CD4-positive, CD25-positive, alpha-beta regulatory T cell (primary cell): ENCODE data around the gene CLCN4. TPM values are rescaled to one million over a fixed set of nuclear protein-coding genes. Genes with fewer than 3 reads are reported as not detected.
A peak's percentile ranks its signal among the peaks of the same experiment; 100 is the strongest.

ENCODE experiments used
- ATAC-seq, 2 donors: fragments of 150-1000 bp; cut with Tn5 transposase; one replicate each; pipeline ENCODE4 v1.10.0; 2021; ENCODE audit warnings: low read depth in 2 of 2, moderate number of reproducible peaks in 2 of 2, moderate library complexity in 1 of 2
- DNase-seq, 3 donors: peaks; one replicate each; pipeline versions ENCODE4 v3.0.0 to v3.0.0-alpha.2; 2012 to 2022; ENCODE audit warnings: mixed read lengths in 1 of 3
- H3K27ac ChIP-seq: one replicate; pipeline ENCODE4 v1.7.0; 2013; ENCODE audit warnings: mild to moderate bottlenecking, low read length; ENCODE audit not compliant: insufficient read depth, poor library complexity, severe bottlenecking
- H3K27me3 ChIP-seq: one replicate; pipeline ENCODE4 v1.7.0; 2013; ENCODE audit warnings: low read length; ENCODE audit not compliant: control insufficient read depth, insufficient read depth
- H3K36me3 ChIP-seq: one replicate; pipeline ENCODE4 v1.7.0; 2013; ENCODE audit warnings: mild to moderate bottlenecking, low read length, moderate library complexity; ENCODE audit not compliant: control insufficient read depth, insufficient read depth
- H3K4me1 ChIP-seq: 2 replicates; pipeline ENCODE4 v1.7.0; 2013; ENCODE audit warnings: mild to moderate bottlenecking, low read length; ENCODE audit not compliant: insufficient read depth, control insufficient read depth, poor library complexity, severe bottlenecking
- H3K4me3 ChIP-seq: one replicate; pipeline ENCODE4 v1.7.0; 2013; ENCODE audit warnings: low read depth, mild to moderate bottlenecking, low read length, moderate library complexity
- H3K9me3 ChIP-seq, 2 experiments: 1 replicate in 1 of 2; 2 replicates in 1 of 2; pipeline ENCODE4 v1.7.0; 2013; ENCODE audit warnings: low read length in 2 of 2, mild to moderate bottlenecking in 1 of 2, moderate library complexity in 1 of 2; ENCODE audit not compliant: control insufficient read depth in 2 of 2
- H3K27ac Mint-ChIP-seq, 3 donors: one replicate each; pipeline ENCODE4 v1.8.0; 2020 to 2022; ENCODE audit warnings: mild to moderate bottlenecking in 3 of 3, mixed read lengths in 3 of 3, moderate library complexity in 2 of 3
- H3K27me3 Mint-ChIP-seq: one replicate; pipeline ENCODE4 v1.8.0; 2022; ENCODE audit warnings: mild to moderate bottlenecking, mixed read lengths
- H3K36me3 Mint-ChIP-seq: one replicate; pipeline ENCODE4 v1.8.0; 2020; ENCODE audit warnings: mixed read lengths
- H3K4me1 Mint-ChIP-seq, 4 donors: one replicate each; pipeline ENCODE4 v1.8.0; 2020 to 2022; ENCODE audit warnings: mixed read lengths in 4 of 4, mild to moderate bottlenecking in 1 of 4
- H3K4me3 Mint-ChIP-seq, 4 donors: one replicate each; pipeline ENCODE4 v1.8.0; 2020 to 2022; ENCODE audit warnings: mild to moderate bottlenecking in 4 of 4, mixed read lengths in 4 of 4, moderate library complexity in 3 of 4
- H3K9me3 Mint-ChIP-seq, 7 donors: one replicate each; pipeline ENCODE4 v1.8.0; 2020 to 2022; ENCODE audit warnings: mixed read lengths in 7 of 7, mild to moderate bottlenecking in 3 of 7, moderate library complexity in 2 of 7
- polyA plus RNA-seq, 4 donors: library from polyadenylated mRNA; unstranded; fragments of 300-500 nt; fragmentation: Illumina TruSeq; gene quantifications; one replicate each; pipeline ENCODE4 v1.2.3, GENCODE V29; 2021
- total RNA-seq: library from RNA; stranded (reverse); gene quantifications from one replicate; pipeline ENCODE4 v1.2.3, GENCODE V29; 2022

The CLCN4 gene
- total and polyA plus RNA-seq, 5 donors from 2014 or later = 0.37 TPM; not detected in 4

DNA sequence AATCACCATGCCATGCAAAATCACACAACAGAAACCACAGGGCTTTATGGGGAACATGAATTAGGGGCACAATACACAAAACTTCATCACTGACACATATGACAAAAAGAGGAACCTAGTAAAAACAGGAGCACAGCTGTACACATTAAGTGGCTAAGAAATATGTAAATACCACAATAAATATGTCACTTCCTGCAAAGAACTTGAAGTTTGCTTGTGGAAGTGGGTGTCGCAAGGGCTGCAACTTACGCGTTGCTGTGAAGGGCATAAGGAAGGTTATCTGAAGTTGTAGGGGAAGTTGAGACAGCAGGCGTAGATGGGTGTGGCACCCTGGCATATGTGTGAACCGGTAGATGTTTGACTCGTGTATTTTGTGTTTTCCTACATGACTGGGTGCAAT is 42.4 kb downstream of the CLCN4 start:
- H3K4me3 Mint-ChIP-seq = no peak overlapping the region
- peak overlapping the region in 1 of 3 donors; percentile 9 for H3K27ac Mint-ChIP-seq
- Histone ChIP-seq H3K4me1 (no peaks in the 10 kb centered on the region), H3K27ac (no peak overlapping the region), H3K4me3 (no peak overlapping the region), H3K36me3 (no peaks in the 10 kb centered on the region), H3K9me3 (no peaks in the 10 kb centered on the region), H3K27me3 (no peaks in the 10 kb centered on the region)
- peaks cover 0 to 1% (median 0%) of the 10 kb centered on the region in 7 donors for H3K9me3 Mint-ChIP-seq
- no peaks in the 10 kb centered on the region for H3K36me3 Mint-ChIP-seq
- peak; percentile 47 to 52 for ATAC-seq
- peak in 1 of 3 donors; percentile 29 for DNase-seq
- H3K27me3 Mint-ChIP-seq = peaks cover 5% of the 10 kb centered on the region
- H3K4me1 Mint-ChIP-seq = peaks cover 0 to 3% (median 1%) of the 10 kb centered on the region in 4 donors

DNA sequence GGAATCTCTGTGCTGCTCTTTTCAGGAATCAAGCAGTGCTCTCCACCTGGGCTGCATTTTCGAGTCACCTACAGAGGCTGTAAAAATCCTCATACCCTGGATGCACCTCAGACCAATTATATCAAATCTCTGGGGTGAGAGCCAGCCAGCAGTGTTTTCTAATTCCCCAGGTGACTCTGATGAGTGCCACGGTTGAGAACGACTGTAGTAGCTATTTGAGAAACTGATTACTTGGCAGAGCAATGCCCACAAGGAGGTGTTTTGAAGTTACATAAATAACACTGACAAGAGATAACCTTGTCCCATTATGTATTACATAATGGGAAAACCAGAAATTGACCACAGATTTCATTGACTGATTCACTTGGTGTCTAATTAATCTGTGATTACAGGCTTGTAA is 46.8 kb downstream of the CLCN4 start:
- Histone ChIP-seq H3K4me1 (no peaks in the 10 kb centered on the region), H3K4me3 (no peak overlapping the region), H3K27me3 (no peaks in the 10 kb centered on the region), H3K36me3 (no peaks in the 10 kb centered on the region), H3K27ac (no peak overlapping the region), H3K9me3 (no peaks in the 10 kb centered on the region)
- no peaks in the 10 kb centered on the region for H3K36me3 Mint-ChIP-seq
- peaks cover 0 to 3% (median 1%) of the 10 kb centered on the region in 4 donors for H3K4me1 Mint-ChIP-seq
- peaks cover 5% of the 10 kb centered on the region for H3K27me3 Mint-ChIP-seq
- peaks cover 0 to 3% (median 0%) of the 10 kb centered on the region in 7 donors for H3K9me3 Mint-ChIP-seq
- H3K27ac Mint-ChIP-seq = no peak overlapping the region
- ATAC-seq = no peak
- no peak for DNase-seq
- no peak overlapping the region for H3K4me3 Mint-ChIP-seq

DNA sequence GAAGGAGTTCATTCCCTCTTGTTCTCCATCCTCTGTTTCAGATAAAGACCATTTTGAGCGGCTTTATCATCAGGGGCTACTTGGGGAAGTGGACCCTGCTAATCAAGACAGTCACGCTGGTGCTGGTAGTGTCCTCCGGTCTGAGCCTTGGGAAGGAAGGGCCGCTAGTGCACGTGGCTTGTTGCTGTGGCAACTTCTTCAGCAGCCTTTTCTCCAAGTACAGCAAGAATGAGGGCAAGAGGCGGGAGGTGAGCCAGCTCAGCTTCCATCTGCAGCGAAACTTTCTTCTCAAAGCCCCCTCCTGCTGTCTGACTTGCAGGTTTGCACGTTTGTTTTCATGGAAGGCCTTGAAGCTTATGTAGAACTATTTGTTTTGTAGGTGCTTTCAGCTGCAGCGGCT is 49.5 kb downstream of the CLCN4 start:
- peaks cover 0 to 3% (median 0%) of the 10 kb centered on the region in 7 donors for H3K9me3 Mint-ChIP-seq
- Histone ChIP-seq H3K27me3 (no peaks in the 10 kb centered on the region), H3K36me3 (no peaks in the 10 kb centered on the region), H3K27ac (no peak overlapping the region), H3K9me3 (no peaks in the 10 kb centered on the region), H3K4me3 (no peak overlapping the region), H3K4me1 (no peaks in the 10 kb centered on the region)
- H3K4me1 Mint-ChIP-seq = no peaks in the 10 kb centered on the region
- H3K4me3 Mint-ChIP-seq = no peak overlapping the region
- H3K36me3 Mint-ChIP-seq = no peaks in the 10 kb centered on the region
- DNase-seq = no peak
- ATAC-seq = no peak
- peaks cover 5% of the 10 kb centered on the region for H3K27me3 Mint-ChIP-seq
- H3K27ac Mint-ChIP-seq = no peak overlapping the region

DNA sequence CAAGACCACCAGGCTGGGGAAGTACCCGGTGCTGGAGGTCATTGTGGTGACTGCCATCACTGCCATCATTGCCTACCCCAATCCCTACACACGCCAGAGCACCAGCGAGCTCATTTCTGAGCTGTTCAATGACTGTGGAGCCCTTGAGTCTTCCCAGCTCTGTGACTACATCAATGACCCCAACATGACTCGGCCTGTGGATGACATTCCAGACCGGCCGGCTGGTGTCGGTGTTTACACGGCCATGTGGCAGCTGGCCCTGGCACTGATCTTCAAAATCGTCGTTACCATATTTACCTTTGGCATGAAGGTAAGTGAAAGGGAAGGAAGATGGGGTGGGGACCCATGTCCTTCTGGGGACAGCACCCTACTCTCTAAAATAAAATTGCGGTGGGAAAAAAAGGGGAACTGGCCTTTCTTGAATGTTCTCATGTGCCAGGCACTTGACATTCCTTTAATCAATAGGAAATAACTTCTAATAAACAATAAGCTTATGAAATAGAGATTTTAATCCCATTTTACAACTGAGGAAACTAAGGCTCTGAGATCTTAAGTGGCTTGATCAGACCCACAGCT is 51.6 kb downstream of the CLCN4 start:
- Histone ChIP-seq H3K27ac (no peak overlapping the region), H3K4me3 (no peak overlapping the region), H3K9me3 (no peaks in the 10 kb centered on the region), H3K4me1 (no peaks in the 10 kb centered on the region), H3K27me3 (no peaks in the 10 kb centered on the region), H3K36me3 (no peaks in the 10 kb centered on the region)
- peaks cover 0 to 5% (median 0%) of the 10 kb centered on the region in 7 donors for H3K9me3 Mint-ChIP-seq
- ATAC-seq = no peak
- H3K27me3 Mint-ChIP-seq = peaks cover 4% of the 10 kb centered on the region
- H3K36me3 Mint-ChIP-seq = no peaks in the 10 kb centered on the region
- H3K4me1 Mint-ChIP-seq = no peaks in the 10 kb centered on the region
- no peak overlapping the region for H3K4me3 Mint-ChIP-seq
- no peak for DNase-seq
- H3K27ac Mint-ChIP-seq = no peak overlapping the region

DNA sequence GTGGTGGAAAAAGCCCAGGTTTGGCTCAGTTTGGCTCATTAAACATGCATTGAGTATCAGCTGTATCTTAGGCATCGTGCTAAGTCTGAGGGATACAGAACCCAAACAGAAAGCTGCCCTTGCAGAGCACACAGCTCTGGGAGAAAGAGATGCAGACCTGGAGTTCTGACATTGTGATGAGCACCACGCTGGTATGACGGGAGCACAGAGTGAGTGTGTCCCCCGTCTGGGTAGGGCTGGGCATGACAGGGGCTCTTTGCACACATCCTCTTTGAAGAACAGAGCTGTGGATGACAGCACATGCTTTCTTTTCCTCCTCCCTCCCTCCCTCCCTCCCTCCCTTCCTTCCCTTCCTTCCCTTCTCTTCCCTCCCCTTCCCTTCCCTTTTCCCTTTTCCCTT is 52.2 kb downstream of the CLCN4 start:
- Mint-ChIP-seq H3K4me3 (no peak overlapping the region), H3K36me3 (no peaks in the 10 kb centered on the region), H3K27ac (no peak overlapping the region), H3K9me3 (peaks cover 0 to 5% (median 0%) of the 10 kb centered on the region in 7 donors), H3K4me1 (no peaks in the 10 kb centered on the region), H3K27me3 (no peaks in the 10 kb centered on the region)
- DNase-seq = no peak
- no peaks in the 10 kb centered on the region for H3K9me3 ChIP-seq
- H3K27me3 ChIP-seq = no peaks in the 10 kb centered on the region
- H3K27ac ChIP-seq = no peak overlapping the region
- no peaks in the 10 kb centered on the region for H3K4me1 ChIP-seq
- H3K36me3 ChIP-seq = no peaks in the 10 kb centered on the region
- no peak for ATAC-seq
- no peak overlapping the region for H3K4me3 ChIP-seq

DNA sequence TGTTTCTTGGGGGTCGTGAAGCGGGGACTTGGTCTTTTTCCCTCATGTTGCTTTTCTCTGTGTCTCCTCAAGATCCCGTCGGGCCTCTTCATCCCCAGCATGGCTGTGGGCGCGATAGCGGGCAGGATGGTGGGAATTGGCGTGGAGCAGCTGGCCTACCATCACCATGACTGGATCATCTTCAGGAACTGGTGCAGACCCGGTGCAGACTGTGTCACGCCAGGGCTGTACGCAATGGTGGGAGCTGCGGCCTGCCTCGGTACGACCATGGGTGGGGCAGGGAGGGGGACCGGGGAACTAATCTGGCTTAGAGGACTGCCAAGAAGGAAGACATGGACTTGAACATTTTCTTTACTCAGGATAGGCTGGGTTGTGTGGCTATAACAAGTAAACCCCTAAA is 55.6 kb downstream of the CLCN4 start:
- H3K27ac Mint-ChIP-seq = no peak overlapping the region
- H3K4me1 Mint-ChIP-seq = no peaks in the 10 kb centered on the region
- H3K9me3 Mint-ChIP-seq = peaks cover 0 to 5% (median 0%) of the 10 kb centered on the region in 7 donors
- Histone ChIP-seq H3K36me3 (no peaks in the 10 kb centered on the region), H3K27me3 (no peaks in the 10 kb centered on the region), H3K9me3 (no peaks in the 10 kb centered on the region), H3K4me1 (no peaks in the 10 kb centered on the region), H3K27ac (no peak overlapping the region), H3K4me3 (no peak overlapping the region)
- no peaks in the 10 kb centered on the region for H3K36me3 Mint-ChIP-seq
- no peaks in the 10 kb centered on the region for H3K27me3 Mint-ChIP-seq
- H3K4me3 Mint-ChIP-seq = no peak overlapping the region
- DNase-seq (no peak), ATAC-seq (no peak)

DNA sequence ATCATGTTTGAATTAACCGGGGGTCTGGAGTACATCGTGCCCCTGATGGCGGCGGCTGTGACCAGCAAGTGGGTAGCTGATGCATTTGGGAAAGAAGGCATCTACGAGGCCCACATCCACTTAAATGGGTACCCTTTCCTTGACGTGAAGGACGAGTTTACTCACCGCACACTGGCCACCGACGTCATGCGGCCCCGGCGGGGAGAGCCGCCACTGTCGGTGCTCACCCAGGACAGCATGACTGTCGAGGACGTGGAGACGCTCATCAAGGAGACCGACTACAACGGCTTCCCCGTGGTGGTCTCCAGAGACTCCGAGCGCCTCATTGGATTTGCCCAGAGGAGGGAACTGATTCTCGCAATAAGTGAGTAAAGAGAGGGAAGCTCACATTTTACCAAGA is 56.9 kb downstream of the CLCN4 start:
- Histone ChIP-seq H3K9me3 (no peaks in the 10 kb centered on the region), H3K36me3 (no peaks in the 10 kb centered on the region), H3K27ac (no peak overlapping the region), H3K4me3 (no peak overlapping the region), H3K4me1 (no peaks in the 10 kb centered on the region), H3K27me3 (no peaks in the 10 kb centered on the region)
- H3K36me3 Mint-ChIP-seq = no peaks in the 10 kb centered on the region
- H3K4me3 Mint-ChIP-seq = no peak overlapping the region
- DNase-seq = no peak
- ATAC-seq = no peak
- H3K27ac Mint-ChIP-seq = no peak overlapping the region
- H3K9me3 Mint-ChIP-seq = peaks cover 0 to 2% (median 0%) of the 10 kb centered on the region in 7 donors
- no peaks in the 10 kb centered on the region for H3K4me1 Mint-ChIP-seq
- no peaks in the 10 kb centered on the region for H3K27me3 Mint-ChIP-seq

DNA sequence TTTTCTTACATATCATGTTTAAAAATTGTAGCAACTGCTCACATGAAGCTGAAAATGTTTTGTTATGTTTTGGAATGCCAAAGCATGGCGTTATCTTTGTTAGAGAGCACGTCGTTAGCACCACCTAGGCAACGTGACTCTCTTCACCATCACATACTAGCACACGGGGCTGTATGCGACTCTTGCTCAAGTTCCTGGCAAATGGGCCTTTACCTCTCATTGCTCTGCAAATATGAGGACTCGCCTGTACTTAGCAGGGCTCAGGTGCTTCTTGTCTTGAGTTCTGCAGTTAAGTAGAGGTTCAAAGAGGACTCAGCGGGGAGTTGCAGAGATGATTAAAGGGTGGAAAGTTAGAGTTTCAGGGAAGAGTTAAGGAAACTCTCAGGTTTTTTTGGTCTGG is 59.4 kb downstream of the CLCN4 start:
- H3K27ac Mint-ChIP-seq = no peak overlapping the region
- H3K9me3 ChIP-seq = no peaks in the 10 kb centered on the region
- DNase-seq = no peak
- peaks cover 0 to 3% (median 0%) of the 10 kb centered on the region in 7 donors for H3K9me3 Mint-ChIP-seq
- no peaks in the 10 kb centered on the region for H3K36me3 ChIP-seq
- H3K27me3 ChIP-seq = no peaks in the 10 kb centered on the region
- no peak overlapping the region for H3K4me3 Mint-ChIP-seq
- H3K4me1 ChIP-seq = no peaks in the 10 kb centered on the region
- H3K4me1 Mint-ChIP-seq = no peaks in the 10 kb centered on the region
- H3K27me3 Mint-ChIP-seq = no peaks in the 10 kb centered on the region
- no peak overlapping the region for H3K4me3 ChIP-seq
- no peak for ATAC-seq
- no peak overlapping the region for H3K27ac ChIP-seq
- no peaks in the 10 kb centered on the region for H3K36me3 Mint-ChIP-seq
